ENCODE data around the gene NOL4L.

Gene NOL4L

DNA sequence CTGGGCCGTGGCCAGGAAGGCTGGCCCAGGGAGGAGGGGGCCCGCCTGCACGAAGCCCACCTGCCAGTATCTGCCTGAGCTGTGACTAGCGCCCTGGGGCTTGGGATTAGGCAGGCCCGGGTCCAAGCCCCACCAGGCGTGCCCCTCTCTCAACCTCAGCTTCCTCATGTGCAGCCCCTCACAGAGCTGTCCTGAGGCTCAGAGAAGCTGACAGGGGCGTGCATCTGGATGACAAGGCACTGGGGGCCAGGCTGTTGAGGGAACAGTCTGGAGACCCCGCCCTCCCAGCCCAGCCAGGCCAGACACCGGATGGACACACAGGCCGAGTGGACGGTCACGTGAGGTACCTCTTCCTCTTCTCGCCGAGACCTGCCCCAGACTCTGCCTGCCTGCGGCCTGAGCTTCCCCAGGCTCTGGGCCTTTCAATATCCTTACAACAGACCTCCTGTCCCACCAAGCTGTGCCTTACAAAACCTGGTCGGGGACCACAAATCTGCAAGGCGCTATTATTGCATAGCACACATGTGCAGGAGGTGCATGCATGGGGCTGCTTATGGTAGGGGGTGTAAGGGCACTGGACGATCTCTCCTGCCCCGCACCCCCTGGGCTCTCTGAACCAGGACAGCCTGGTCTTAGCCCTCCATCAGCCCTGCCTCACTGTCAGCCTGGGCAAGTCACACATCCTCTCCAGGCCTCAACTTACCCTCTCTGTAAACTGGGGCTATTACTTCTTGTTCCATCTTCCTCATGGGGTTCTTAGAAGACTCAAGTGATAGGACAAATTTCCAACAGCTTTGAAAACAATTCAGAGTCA lies 20.0 kb downstream of the NOL4L start:
- Histone ChIP-seq H3K4me3 (no peak overlapping the region), H3K27ac (peak overlapping the region in 1 of 2 donors; percentile 31)
- TF ChIP-seq, protein P1, sequence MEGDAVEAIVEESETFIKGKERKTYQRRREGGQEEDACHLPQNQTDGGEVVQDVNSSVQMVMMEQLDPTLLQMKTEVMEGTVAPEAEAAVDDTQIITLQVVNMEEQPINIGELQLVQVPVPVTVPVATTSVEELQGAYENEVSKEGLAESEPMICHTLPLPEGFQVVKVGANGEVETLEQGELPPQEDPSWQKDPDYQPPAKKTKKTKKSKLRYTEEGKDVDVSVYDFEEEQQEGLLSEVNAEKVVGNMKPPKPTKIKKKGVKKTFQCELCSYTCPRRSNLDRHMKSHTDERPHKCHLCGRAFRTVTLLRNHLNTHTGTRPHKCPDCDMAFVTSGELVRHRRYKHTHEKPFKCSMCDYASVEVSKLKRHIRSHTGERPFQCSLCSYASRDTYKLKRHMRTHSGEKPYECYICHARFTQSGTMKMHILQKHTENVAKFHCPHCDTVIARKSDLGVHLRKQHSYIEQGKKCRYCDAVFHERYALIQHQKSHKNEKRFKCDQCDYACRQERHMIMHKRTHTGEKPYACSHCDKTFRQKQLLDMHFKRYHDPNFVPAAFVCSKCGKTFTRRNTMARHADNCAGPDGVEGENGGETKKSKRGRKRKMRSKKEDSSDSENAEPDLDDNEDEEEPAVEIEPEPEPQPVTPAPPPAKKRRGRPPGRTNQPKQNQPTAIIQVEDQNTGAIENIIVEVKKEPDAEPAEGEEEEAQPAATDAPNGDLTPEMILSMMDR (IDR thresholded peaks at IDR 0.05), result no peak
- no peak for DNase-seq (ENCODE audit: low spot score)

DNA sequence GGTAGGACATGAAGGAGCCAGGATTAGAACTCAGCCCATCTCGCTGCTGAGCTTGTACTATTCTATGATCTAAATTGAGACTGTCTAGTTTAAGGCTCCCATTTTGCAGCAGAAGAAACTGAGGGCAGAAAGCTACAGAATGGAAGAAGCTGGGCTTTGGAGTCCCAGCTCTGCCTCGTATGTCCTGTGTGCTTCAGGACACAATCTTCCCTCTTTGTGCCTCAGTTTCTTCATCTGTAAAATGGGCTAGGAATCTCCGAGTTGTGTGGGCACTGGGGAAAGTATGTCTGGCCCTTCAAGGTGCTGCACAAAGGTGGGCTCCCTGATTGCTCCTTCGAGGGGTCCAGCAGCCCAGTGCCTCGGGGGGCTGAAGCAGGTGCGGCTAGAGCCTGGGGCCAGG lies 20.7 kb downstream of the NOL4L start:
- TF ChIP-seq, protein P1 (IDR thresholded peaks at IDR 0.05), result no peak
- Histone ChIP-seq H3K4me3 (no peak overlapping the region), H3K27ac (peak overlapping the region in 1 of 2 donors; percentile 31)
- DNase-seq (ENCODE audit: low spot score), result no peak

DNA sequence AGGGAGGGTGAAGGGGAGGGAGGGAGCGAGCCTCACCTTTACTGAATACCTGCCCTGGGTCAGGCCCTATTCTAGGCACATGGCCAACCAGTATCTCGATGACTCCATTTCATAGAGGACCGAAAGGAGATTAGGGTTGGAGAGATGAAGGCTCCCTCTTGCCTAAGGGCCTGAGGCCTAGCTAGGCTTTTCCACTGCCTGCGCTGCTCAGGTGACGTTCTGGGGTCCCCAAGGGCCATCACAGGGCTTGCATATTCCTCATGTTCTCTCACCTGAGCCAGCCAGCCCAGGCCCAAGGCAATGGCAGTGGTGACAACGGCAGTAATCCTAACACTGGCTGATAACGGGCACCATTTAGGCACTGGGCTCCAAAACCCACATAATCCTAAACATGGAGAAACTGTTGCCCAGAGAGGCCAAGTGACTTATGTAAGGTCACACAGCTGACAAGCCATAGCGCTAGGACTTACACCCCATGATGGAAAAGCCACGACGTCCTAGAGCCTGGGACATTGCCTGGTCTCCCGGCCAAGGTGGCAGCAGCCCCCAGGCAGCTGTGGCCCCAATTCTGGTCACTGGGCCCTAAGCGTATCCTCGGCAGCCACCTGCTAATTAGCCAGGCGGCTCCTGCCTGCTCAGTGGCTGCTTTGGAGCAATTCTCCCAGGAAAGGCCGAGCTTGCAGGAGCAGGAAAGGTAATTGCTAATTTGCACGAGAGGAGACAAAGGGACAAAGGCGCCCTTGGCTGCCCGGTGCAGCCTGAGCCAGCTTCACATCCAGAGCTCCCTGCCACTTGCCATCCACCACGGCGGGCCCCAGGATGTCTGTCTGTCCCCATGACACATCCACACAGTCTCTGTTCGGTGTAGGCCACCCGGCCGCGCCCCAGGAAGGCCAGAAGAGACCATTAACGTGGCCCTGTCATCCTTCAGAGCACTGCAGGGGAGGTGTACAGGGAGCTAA lies 21.5 kb downstream of the NOL4L start:
- DNase-seq (ENCODE audit: low spot score), result no peak
- TF ChIP-seq, protein P1 (IDR thresholded peaks at IDR 0.05), result no peak
- no peak overlapping the region for H3K4me3 ChIP-seq
- no peak overlapping the region for H3K27ac ChIP-seq

DNA sequence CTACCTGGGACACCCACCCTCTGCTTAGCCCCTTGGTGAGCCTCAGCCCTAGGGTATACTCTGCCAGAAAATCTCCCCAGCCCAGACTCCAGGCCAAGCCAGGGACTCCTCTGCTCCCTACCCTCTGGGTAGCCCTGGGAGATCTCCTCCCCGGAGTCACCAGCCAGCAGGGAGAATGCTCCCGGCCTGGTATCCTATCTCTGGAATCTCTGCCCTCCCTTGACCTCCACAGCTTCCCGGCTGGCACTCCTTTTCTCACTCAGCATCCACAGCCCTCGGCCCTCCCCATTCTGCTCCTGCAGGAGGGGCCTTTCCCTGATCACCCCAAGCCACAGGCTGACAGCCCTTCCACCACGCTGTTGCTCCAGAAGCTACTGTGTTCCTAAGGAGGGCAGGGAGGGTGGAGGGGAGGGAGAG lies 22.6 kb downstream of the NOL4L start:
- Histone ChIP-seq H3K27ac (no peak overlapping the region), H3K4me3 (no peak overlapping the region)
- TF ChIP-seq, protein P1 (IDR thresholded peaks at IDR 0.05), result no peak
- no peak for DNase-seq (ENCODE audit: low spot score)

DNA sequence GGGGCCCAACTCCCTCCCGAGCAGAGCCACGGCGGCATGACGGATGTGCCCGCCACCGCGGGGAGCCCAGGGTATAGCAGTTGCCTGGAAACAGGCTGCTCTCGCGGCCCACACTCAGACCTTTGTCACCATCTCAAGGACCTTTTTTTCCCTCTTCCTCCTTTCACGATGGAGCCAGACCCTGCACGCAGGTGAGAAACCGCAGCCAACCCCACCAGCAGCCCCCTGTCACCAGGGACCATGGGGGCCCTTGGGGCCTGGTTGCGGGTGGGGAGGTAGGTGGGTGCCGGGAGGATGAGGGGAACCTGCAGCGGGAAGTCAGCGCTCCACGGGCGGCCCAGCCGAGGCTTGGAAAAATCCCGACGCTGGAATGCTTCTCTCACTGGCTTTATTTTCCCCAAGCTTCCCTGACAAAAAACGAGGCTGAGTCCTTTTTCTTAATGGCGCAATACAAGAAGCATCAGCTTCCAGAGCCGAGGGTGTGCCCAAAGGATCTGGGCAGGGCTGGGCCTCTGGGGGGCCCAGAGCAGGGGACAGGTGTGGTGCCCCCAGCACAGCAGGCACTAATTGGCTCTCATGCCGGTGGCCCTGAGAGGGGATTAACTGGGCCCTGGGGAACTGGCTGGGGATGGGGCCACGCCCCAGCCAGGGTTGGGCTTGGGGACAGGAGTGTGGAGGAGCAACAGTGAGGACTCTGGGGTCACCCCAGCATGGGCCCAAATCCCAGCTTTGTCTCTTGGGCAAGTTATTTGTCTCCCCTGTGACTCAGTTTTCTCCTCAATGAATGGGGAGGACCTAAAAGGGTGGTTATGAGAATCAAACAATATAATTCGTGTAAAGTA lies 23.9 kb downstream of the NOL4L start:
- DNase-seq (ENCODE audit: low spot score), result no peak
- H3K27ac ChIP-seq, result no peak overlapping the region
- TF ChIP-seq, protein P1 (IDR thresholded peaks at IDR 0.05), result no peak
- no peak overlapping the region for H3K4me3 ChIP-seq

DNA sequence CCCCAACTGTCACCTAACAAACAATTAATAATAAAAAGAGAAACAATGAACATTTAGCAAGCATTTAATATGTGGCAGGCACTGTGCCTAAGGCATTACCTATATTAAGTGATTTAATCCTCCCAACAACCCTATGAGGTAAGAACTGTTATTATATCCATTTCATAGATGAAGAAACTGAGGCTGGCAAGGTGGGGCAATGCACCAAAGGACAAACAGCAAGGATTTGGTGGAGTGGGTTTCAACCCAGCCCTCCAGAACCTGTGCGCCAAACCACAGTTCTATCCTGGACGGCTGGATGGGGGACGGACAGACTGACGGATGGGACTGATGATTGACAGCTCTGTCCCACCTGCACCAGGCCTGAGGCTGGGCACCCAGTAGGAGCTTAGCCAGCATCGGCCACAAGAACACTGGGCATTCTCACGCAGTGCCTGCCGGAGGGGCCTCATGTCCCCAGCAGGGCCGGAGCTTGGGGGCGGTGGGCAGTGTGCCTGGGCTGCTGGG lies 24.6 kb downstream of the NOL4L start:
- Histone ChIP-seq H3K27ac (no peak overlapping the region), H3K4me3 (no peak overlapping the region)
- TF ChIP-seq, protein P1 (IDR thresholded peaks at IDR 0.05), result no peak
- no peak for DNase-seq (ENCODE audit: low spot score)

All from coronary artery (tissue), 2 donors.